Ascending aorta (tissue), 2 donors: ENCODE results near the gene ABRACL. TPM values are rescaled to one million over a fixed set of nuclear protein-coding genes. Genes with fewer than 3 reads are reported as not detected.

Experiments used
- DNase-seq, 2 donors: peaks; one replicate each; pipeline ENCODE4 v3.0.0-alpha.2; 2019; ENCODE audit warnings: low spot score in 2 of 2
- H3K27ac ChIP-seq, 2 donors: fragments of 200-600 bp; sonication (generic); one replicate each; pipeline ENCODE4 v1.5.1; 2016 to 2017; ENCODE audit warnings: mild to moderate bottlenecking in 1 of 2
- H3K27me3 ChIP-seq: fragments of 200-600 bp; sonication (generic); one replicate; pipeline ENCODE4 v1.5.1; 2017
- H3K36me3 ChIP-seq, 2 donors: fragments of 200-600 bp; sonication (generic); one replicate each; pipeline ENCODE4 v1.5.1; 2016
- H3K4me1 ChIP-seq, 2 donors: fragments of 200-600 bp; sonication (generic); one replicate each; pipeline ENCODE4 v1.5.1; 2016 to 2017; ENCODE audit warnings: mild to moderate bottlenecking in 1 of 2
- H3K4me3 ChIP-seq, 2 donors: fragments of 200-600 bp; sonication (generic); one replicate each; pipeline ENCODE4 v1.5.1; 2016 to 2017; ENCODE audit warnings: mild to moderate bottlenecking in 1 of 2
- H3K9me3 ChIP-seq, 2 donors: fragments of 200-600 bp; sonication (generic); one replicate each; pipeline ENCODE4 v1.5.1; 2016
- intact Hi-C: fragments of 100-400 bp; cut with DNase I; formaldehyde crosslinking; loops from one replicate; pipeline ENCODE4 v1.15.1; 2023
- total RNA-seq: library from RNA; depleted of rRNA; stranded (reverse); fragments of >200 nt; gene quantifications from one replicate; pipeline ENCODE4 v1.1.0, GENCODE V29; 2016
- TF ChIP-seq, protein P1 (sequence below), 3 experiments: fragments of 200-600 bp in 2 of 3; fragments of 450-650 bp in 1 of 3; sonication (generic) in 2 of 3; IDR thresholded peaks; one replicate each; pipeline ENCODE4 v1.5.1; 2016 to 2019; ENCODE audit warnings: antibody characterized with exemption in 3 of 3, mild to moderate bottlenecking in 1 of 3, moderate library complexity in 1 of 3

Gene ABRACL
- total RNA-seq, 1 donor from 2014 or later = 27.6 TPM

DNA sequence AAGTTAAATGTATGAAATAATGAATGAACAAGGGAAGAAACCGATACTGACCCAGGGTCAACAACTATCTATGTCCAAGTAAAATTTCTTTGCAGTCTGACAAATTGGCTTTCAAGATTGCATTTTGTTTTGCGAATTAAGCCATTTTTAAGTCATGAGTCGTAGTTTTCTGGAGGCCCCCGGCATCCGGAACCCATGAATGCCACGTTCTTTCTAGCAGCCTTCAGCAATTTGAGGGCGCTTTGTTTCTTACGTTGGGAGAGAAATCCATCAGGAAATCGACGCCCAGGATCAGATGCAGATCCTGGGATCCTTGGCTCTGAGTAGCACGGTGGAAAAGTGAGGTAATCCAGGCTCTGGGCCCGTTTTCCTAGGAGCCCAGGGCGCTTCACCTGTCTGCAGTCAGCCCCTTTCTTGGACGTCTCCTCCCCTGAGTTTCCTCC, 309 bp upstream of the ABRACL start:
- H3K9me3 ChIP-seq = no peaks in the 10 kb centered on the region
- no peak for DNase-seq
- H3K36me3 ChIP-seq = no peaks in the 10 kb centered on the region
- no peaks in the 10 kb centered on the region for H3K27me3 ChIP-seq
- H3K4me3 ChIP-seq = peak overlapping the region; percentile 72 to 90
- H3K27ac ChIP-seq = peak overlapping the region; percentile 72 to 91
- TF ChIP-seq, protein P1, sequence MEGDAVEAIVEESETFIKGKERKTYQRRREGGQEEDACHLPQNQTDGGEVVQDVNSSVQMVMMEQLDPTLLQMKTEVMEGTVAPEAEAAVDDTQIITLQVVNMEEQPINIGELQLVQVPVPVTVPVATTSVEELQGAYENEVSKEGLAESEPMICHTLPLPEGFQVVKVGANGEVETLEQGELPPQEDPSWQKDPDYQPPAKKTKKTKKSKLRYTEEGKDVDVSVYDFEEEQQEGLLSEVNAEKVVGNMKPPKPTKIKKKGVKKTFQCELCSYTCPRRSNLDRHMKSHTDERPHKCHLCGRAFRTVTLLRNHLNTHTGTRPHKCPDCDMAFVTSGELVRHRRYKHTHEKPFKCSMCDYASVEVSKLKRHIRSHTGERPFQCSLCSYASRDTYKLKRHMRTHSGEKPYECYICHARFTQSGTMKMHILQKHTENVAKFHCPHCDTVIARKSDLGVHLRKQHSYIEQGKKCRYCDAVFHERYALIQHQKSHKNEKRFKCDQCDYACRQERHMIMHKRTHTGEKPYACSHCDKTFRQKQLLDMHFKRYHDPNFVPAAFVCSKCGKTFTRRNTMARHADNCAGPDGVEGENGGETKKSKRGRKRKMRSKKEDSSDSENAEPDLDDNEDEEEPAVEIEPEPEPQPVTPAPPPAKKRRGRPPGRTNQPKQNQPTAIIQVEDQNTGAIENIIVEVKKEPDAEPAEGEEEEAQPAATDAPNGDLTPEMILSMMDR (IDR thresholded peaks at IDR 0.05) = no peak
- peaks cover 5 to 7% of the 10 kb centered on the region in 2 donors for H3K4me1 ChIP-seq
- intact Hi-C loops = loop anchor here (2.0 kb wide), 1 partner anchor 53 kb away; no protein-coding TSS in a partner anchor

DNA sequence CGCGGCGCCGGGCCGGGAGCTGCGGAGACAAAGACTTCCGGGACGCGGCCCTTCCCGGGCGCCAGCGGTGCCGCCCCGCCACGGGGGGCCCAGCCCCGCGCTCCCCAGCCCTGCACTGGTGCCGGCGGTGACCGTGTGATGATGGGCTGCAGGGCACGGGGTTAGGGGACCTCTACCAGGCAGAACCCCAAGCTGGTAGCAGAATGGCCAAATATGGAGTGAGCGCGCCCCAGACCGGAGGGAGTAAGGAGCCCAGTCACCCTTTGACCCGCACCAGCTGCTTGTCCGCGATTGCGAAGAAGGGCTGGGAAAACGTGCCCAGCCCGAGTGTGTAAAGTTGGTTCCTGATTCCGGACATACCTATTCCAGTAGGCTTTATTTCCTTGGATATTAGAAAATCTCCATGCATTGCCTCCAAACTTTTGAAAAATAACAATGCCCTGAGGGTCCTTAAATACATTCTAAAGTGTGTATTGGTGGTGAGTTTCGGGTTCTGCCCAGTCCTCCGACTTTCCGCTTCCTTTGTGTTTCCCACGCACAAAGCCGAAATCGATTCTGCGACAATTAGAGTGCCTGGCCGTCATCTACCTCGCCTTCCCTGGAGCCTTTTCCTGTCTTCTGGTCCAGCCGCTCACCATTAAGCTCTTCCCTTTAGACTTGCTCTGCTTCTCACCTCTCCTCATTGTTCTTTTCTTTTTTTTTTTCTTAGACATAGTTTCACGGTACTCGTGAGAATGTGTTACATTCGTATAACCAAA, 1.1 kb downstream of the ABRACL start:
- TF ChIP-seq, protein P1 (IDR thresholded peaks at IDR 0.05) = no peak
- Histone ChIP-seq H3K9me3 (no peaks in the 10 kb centered on the region), H3K27me3 (no peaks in the 10 kb centered on the region), H3K36me3 (peaks cover 0 to 4% of the 10 kb centered on the region in 2 donors), H3K4me1 (peaks cover 5 to 7% of the 10 kb centered on the region in 2 donors), H3K4me3 (peak overlapping the region; percentile 72 to 90), H3K27ac (peak overlapping the region; percentile 72 to 91)
- DNase-seq = peak in 1 of 2 donors; percentile 80
- intact Hi-C loops = loop anchor here (1.0 to 10.0 kb wide), 4 partner anchors 41 to 335 kb away; partner anchors contain the start of genes HECA and REPS1

DNA sequence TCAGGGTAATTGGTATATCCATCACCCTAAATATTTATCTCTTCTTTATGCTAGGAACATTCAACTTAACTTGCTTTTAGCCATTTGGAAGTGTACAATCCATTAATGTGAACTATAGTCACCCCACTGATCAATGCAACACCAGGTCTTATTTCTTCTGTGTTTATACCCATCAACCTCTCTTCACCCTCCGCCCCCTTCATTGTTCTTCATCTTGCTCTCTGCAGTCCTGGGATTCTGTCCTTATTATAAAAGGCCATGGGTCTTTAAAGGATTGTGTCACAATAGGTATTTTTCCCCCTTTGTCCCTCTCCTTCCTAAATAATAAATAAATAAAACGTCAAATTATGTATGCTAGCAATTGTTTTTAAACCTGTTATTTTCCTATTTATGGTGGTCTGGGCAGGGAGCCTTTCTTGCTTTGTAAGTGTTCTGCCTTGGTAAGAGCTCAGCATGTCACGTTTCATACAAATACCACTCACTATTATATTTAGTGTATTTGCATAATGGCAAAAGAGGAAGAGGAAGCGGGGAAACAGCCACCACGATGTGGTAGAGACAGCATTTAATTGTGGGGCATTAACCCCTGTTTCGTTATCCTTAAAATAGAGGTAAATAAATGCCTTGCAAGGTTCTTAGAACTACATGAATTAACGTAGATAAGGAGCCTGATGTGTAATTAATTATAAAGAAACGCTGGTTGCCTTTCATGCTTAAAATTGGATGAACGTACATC, 1.9 kb downstream of the ABRACL start:
- Histone ChIP-seq H3K4me1 (peaks cover 5 to 7% of the 10 kb centered on the region in 2 donors), H3K9me3 (no peaks in the 10 kb centered on the region), H3K27ac (peak overlapping the region; percentile 72 to 91), H3K36me3 (peaks cover 0 to 4% of the 10 kb centered on the region in 2 donors), H3K27me3 (no peaks in the 10 kb centered on the region), H3K4me3 (peak overlapping the region; percentile 72 to 90)
- TF ChIP-seq, protein P1 (IDR thresholded peaks at IDR 0.05) = no peak
- no peak for DNase-seq
- intact Hi-C loops = loop anchor here (10.0 kb wide), 1 partner anchor 334 kb away; no protein-coding TSS in a partner anchor

DNA sequence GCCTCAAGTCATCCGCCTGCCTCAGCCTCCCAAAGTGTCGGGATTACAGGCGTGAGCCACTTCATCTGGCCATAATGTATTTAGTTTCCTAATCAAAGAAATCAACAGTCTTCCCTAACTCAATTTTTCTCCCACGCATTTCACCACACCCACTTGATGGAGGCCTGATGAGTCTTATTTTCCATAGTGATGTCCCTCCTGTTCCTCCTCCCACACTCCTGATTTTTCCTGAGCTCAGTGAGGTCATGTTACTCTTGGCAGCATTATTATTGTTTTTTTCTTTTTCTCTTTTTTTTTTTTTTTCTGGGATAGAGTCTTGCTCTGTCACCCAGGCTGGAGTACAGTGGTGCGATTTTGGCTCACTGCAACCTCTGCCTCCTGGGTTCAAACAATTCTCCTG, 8.9 kb downstream of the ABRACL start:
- H3K36me3 ChIP-seq = peaks cover 0 to 10% of the 10 kb centered on the region in 2 donors
- H3K4me3 ChIP-seq = no peak overlapping the region
- TF ChIP-seq, protein P1 (IDR thresholded peaks at IDR 0.05) = no peak
- H3K4me1 ChIP-seq = no peaks in the 10 kb centered on the region
- H3K27me3 ChIP-seq = no peaks in the 10 kb centered on the region
- no peak for DNase-seq
- no peak overlapping the region for H3K27ac ChIP-seq
- no peaks in the 10 kb centered on the region for H3K9me3 ChIP-seq
- intact Hi-C loops = loop anchor here (10.0 kb wide), 1 partner anchor 327 kb away; no protein-coding TSS in a partner anchor

DNA sequence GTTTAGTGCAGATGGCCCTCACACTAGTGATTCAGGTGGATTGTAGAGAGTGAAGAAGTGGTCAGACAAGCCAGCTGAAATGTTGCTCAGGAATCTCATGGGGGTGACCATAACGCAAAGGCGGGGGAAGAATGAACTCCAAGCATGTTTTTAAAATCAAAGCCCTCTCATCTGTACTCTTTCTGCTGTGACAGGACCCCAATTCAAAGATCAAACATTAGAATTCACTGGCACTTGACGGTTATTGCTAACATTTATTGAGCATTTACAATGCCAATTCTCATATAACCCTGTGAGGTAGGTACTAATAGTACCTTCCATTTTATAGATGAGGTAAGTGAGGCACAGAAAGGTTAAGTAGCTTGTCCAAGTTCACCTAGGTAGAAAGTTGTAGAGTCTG, 15.7 kb downstream of the ABRACL start:
- H3K27me3 ChIP-seq = no peaks in the 10 kb centered on the region
- H3K36me3 ChIP-seq = peaks cover 0 to 4% of the 10 kb centered on the region in 2 donors
- TF ChIP-seq, protein P1 (IDR thresholded peaks at IDR 0.05) = no peak
- H3K4me3 ChIP-seq = no peak overlapping the region
- DNase-seq = no peak
- H3K9me3 ChIP-seq = no peaks in the 10 kb centered on the region
- H3K4me1 ChIP-seq = no peaks in the 10 kb centered on the region
- intact Hi-C loops = no loop called here
- no peak overlapping the region for H3K27ac ChIP-seq
